ENCODE data around the gene TTYH1. TPM values are rescaled to one million over a fixed set of nuclear protein-coding genes. Genes with fewer than 3 reads are reported as not detected.
"Not testable (repeated sequence)": the region's sequence is repeated elsewhere in the genome, so short reads cannot be mapped to it uniquely, and the experiment has no call there.

TTYH1 gene
- total RNA-seq: 0.81 TPM

GRCh38 chr19:54415208-54415900, at the start of gene TTYH1:
TSS of gene TTYH1 (plus strand) at chr19:54415464. CDS start at chr19:54415553, 89 bp downstream.
- DNase-seq (ENCODE audit: low read depth in 2 of 3, low spot score in 2 of 3): peak in 2 of 3 donors; percentile 33 to 34

GRCh38 chr19:54365798-54366197, 49.5 kb upstream of the TTYH1 start:
- not testable (repeated sequence) for DNase-seq (ENCODE audit: low read depth in 2 of 3, low spot score in 2 of 3)

- DNase-seq (ENCODE audit: low read depth in 2 of 3, low spot score in 2 of 3): no peak
Observed at GRCh38 chr19:54366811-54367210, 48.5 kb upstream of the TTYH1 start.

- no peak for DNase-seq (ENCODE audit: low read depth in 2 of 3, low spot score in 2 of 3)
Observed at GRCh38 chr19:54369082-54369687, 46.1 kb upstream of the TTYH1 start.

- not testable (repeated sequence) for DNase-seq (ENCODE audit: low read depth in 2 of 3, low spot score in 2 of 3)
Observed at GRCh38 chr19:54369688-54370433, 45.4 kb upstream of the TTYH1 start.

GRCh38 chr19:54370434-54370796, 44.8 kb upstream of the TTYH1 start:
- DNase-seq (ENCODE audit: low read depth in 2 of 3, low spot score in 2 of 3): peak in 2 of 3 donors; percentile 69 to 85

- DNase-seq (ENCODE audit: low read depth in 2 of 3, low spot score in 2 of 3): not testable (repeated sequence)
Observed at GRCh38 chr19:54371453-54371852, 43.8 kb upstream of the TTYH1 start.

GRCh38 chr19:54373781-54374631, 41.3 kb upstream of the TTYH1 start:
- peak in 2 of 3 donors; percentile 50 to 61 for DNase-seq (ENCODE audit: low read depth in 2 of 3, low spot score in 2 of 3)

DNA sequence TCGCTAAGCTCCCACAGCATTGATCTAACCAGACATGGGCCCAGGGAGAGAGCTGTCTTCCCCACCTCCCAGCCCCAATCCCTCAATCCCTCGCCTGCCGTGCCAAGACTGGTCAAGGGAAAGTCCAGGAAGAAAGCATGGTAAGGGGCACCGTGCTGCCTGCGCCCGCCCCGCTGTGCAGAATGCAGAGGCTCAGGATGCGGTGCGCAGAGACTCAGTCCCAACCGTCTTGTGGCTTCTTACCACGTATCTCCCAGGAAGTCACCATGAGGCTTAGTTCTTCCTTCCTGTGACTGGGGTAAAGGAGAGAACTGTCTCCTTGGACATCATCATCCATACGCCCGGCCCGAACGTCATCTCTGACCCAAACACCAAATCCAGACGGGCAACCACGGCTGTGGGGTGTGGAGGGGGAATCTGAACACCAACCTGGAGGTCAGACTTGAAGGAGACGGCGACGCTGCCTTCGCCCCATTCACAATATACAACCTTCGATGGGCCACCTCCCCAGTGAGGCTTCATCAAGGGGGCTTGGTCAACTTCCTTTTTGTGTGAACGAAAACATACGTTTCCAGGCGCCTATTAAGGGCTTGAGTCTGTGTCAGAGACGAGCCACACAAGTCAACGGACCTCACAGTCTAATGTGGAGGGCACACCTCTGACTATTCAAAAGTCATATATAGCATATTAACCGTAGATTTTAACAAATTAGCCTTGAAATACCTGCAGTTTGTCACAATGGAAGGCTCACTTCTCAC, 39.9 kb upstream of the TTYH1 start:
- peak in 1 of 3 donors; percentile 22 for DNase-seq (ENCODE audit: low read depth in 2 of 3, low spot score in 2 of 3)

GRCh38 chr19:54376610-54377285, 38.5 kb upstream of the TTYH1 start:
- DNase-seq (ENCODE audit: low read depth in 2 of 3, low spot score in 2 of 3): no peak

DNA sequence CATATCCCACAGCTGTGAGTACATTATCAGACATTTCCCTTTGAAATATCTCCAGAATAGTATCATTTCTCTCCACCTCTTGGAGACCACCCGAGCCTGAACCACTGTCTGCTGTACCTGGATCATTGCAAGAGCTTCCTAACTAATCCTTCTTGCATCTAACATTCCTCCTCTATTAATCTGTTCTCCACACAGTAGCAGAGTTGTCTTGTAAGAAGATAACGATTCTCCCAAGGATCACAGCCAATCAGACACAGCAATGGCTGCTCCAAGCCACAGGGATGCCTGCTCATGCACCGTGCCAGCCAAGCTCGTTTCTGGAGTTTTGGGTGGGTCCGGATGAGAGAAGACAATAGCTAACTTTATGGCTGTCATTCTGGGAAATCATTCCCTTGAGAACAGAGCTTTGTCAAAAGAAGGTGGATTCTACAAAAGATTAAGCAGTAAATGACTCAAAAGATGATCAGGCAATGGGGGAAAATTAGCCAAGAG, 36.0 kb upstream of the TTYH1 start:
- no peak for DNase-seq (ENCODE audit: low read depth in 2 of 3, low spot score in 2 of 3)

DNA sequence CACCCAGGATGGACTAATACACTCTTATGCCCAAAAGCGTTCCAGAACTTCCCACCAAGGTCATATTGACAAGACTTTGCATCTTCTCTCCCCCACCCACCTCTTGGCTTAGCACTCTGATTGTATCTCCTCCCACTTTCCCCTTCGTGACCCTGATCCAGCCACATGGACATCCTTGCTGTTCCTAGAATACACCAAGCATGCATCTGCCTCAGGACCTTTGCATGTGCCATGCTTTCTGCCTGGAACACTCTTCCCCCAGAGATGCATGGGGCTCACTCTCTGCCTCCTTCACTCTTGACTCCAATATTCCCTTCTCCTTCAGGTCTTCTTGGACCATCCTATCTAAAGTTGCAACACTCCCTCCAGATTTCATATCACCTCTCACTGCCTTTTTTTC, 34.4 kb upstream of the TTYH1 start:
- no peak for DNase-seq (ENCODE audit: low read depth in 2 of 3, low spot score in 2 of 3)

- DNase-seq (ENCODE audit: low read depth in 2 of 3, low spot score in 2 of 3): not testable (repeated sequence)
Observed at GRCh38 chr19:54382041-54382440, 33.2 kb upstream of the TTYH1 start.

- no peak for DNase-seq (ENCODE audit: low read depth in 2 of 3, low spot score in 2 of 3)
Observed at GRCh38 chr19:54383330-54383729, 31.9 kb upstream of the TTYH1 start.

- peak in 2 of 3 donors; percentile 94 to 97 for DNase-seq (ENCODE audit: low read depth in 2 of 3, low spot score in 2 of 3)
Observed at GRCh38 chr19:54387991-54388801, 27.1 kb upstream of the TTYH1 start.

GRCh38 chr19:54388802-54389139, 26.5 kb upstream of the TTYH1 start:
- peak in 2 of 3 donors; percentile 32 to 36 for DNase-seq (ENCODE audit: low read depth in 2 of 3, low spot score in 2 of 3)

- DNase-seq (ENCODE audit: low read depth in 2 of 3, low spot score in 2 of 3): peak in 2 of 3 donors; percentile 65 to 78
Observed at GRCh38 chr19:54389553-54389952, 25.7 kb upstream of the TTYH1 start.

DNA sequence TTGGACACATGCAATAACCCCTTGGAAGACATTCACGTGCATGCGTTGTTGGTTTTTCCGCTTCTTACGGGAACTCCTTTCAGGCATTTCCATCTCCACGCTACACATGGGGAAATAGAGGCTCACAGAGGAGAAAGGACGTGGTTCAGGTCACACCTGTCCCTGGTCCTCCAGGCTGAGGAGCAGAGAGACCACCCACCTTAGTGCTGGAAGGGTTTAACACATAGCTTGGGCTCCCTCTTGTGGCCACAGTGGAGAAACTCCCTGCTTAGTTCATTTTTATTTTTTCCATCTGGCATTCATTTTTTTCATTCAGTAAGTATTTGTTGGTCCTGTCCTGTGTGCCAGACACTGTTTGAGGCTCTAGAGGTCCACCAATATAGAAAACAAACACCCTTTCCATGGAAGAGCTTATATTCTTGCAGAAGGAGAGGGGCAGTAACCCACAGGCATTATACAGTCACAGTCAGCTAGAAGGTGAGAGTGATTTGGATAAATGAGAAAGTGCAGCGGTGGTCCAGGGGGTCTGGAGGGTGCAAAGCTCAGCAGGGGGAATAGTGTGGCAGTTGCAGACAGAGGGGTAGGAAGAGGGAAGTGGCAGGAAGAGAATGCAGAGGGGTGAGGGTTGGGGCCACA, 24.2 kb upstream of the TTYH1 start:
- DNase-seq (ENCODE audit: low read depth in 2 of 3, low spot score in 2 of 3): peak; percentile 54 to 87 (median 79)

Data from hematopoietic multipotent progenitor cell (in vitro differentiated cells).